Right lobe of liver (tissue), 4 donors: ENCODE results near the gene CIB4.

ENCODE experiments used
- CTCF ChIP-seq, 4 donors: fragments of 200-600 bp in 3 of 4; fragments of 450-650 bp in 1 of 4; IDR thresholded peaks; one replicate each; pipeline versions ENCODE4 v1.5.1 to v1.8.0; 2016 to 2022; ENCODE audit warnings: antibody characterized with exemption in 4 of 4, mild to moderate bottlenecking in 2 of 4
- POLR2A ChIP-seq: fragments of 450-650 bp; IDR thresholded peaks from one replicate; pipeline ENCODE4 v1.6.1; 2017; ENCODE audit warnings: antibody characterized with exemption, mild to moderate bottlenecking
- donor health status: DM: no; HTN: no; CAD: no.
- donor health status: DM: no; HTN: no; CAD: no.
- donor health status: DM: no; HTN: yes; CAD: no.

GRCh38 chr2:26587994-26588393 lies 53.2 kb downstream of the CIB4 start:
- TF ChIP-seq CTCF (IDR thresholded peaks at IDR 0.05), result no peak
- TF ChIP-seq POLR2A, result no peak
